ENCODE results near the gene GRIA4.

DNA sequence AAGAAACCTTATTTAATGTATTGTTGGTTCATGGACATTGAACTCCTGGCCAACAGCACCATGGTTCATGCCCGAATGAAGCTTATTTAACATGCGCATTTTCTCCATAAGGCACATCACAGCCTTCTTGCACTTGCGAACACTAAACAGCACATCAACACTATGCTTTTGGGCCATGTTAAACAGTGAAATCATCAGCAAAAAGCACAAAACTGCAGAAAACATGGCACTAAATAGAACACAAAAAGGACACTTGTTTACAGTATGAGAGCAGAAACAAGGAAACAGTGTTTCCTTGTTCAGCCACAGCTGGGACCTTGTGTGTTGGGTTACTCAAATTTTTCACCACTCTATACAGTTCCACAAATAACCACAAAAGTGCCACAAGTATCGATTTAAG is 289.9 kb downstream of the GRIA4 start:
- TF ChIP-seq CTCF (IDR thresholded peaks at IDR 0.05; ENCODE audit: insufficient read depth, low read length), result no peak
- no peak for TF ChIP-seq GABPA (IDR thresholded peaks at IDR 0.05; ENCODE audit: low read depth)

All from HL-60 (cell line).